Central memory CD4-positive, alpha-beta T cell (primary cell): Measurements from ENCODE around the gene WDFY4.

ENCODE experiments used
- DNase-seq: peaks from one replicate; pipeline ENCODE4 v3.0.0; 2022

Gene WDFY4

DNA sequence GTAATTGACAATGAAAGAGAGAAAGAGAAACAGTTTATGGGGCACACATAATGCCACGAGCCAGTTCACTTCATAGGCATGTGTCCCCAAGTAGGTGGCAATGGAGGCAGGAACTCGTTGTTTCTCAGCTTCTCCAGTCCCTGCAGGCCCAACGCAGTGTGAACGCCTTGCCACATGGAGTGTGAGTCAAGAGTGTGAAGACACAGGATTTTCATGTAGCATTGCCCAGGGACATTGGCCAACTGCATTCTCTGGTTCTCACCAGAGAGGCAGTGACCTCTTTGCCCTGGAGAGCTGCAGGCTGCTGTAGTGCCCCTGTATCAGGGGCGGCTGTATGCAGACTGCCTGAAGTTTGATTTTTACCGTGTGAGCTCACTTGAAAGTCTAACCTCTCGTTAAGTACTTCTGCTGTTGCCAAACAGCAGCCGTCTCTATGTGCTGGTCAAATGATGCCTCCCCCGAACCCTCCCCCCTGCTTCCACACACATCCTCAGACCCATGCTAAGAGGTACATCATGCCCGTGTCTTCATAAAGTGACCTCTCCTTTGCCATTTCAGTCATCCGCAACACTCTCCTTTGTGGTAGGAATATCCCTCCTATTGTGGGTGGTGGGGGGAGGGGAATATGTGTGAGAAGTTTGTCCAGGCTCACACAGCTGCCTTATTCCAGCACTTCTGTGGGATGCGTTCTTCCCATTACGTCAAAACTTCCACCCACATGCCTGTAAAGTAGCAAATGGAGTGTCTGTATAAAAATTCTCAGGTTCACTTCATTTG, 242.3 kb downstream of the WDFY4 start:
- no peak for DNase-seq

DNA sequence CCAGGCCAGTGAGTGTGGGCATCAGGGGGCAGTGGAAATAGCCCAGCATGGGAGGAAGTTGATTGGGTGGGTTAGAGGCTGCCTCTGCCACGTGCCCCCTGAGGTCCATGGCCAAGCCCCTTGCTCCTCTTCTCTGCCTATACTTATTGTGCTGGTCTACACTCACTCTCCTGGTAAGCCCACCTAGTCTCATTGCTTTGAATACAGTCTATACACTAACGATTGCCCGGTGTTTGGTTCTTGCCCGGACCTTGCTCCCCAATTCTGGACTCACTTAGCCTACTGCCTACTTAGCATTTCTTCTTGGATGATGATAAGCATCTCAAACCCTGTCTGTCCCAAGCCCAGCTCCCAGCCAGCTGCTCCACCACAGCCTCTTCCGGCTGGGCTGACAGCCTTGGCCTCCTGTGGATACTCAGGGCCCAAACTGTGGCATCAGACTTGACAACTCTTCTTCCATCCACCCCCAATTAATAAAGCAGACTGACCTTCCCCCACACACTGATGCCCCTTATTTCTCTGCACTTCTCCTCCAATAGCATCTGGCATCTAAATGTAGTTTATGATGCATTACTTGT, 244.8 kb downstream of the WDFY4 start:
- DNase-seq = no peak

DNA sequence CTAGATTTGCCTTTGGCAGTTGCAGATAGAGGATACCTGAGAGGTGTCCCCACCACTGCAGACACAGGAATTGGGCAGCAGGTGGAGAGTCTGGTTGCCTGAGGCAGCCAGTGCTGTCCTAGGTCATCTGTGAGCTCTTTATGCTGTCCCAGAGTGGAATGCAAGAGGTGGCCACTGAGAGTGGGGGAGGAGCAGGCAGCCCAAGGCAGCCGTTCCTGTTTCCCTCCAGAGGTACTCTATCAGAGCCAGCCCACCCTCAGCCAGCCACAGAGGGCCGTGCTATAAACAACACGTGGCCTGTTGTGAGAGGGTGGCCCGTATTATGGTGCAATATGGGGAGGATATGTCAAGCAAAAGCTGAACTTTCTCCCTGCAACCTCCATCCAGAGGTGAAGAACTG, 246.5 kb downstream of the WDFY4 start:
- DNase-seq = no peak

DNA sequence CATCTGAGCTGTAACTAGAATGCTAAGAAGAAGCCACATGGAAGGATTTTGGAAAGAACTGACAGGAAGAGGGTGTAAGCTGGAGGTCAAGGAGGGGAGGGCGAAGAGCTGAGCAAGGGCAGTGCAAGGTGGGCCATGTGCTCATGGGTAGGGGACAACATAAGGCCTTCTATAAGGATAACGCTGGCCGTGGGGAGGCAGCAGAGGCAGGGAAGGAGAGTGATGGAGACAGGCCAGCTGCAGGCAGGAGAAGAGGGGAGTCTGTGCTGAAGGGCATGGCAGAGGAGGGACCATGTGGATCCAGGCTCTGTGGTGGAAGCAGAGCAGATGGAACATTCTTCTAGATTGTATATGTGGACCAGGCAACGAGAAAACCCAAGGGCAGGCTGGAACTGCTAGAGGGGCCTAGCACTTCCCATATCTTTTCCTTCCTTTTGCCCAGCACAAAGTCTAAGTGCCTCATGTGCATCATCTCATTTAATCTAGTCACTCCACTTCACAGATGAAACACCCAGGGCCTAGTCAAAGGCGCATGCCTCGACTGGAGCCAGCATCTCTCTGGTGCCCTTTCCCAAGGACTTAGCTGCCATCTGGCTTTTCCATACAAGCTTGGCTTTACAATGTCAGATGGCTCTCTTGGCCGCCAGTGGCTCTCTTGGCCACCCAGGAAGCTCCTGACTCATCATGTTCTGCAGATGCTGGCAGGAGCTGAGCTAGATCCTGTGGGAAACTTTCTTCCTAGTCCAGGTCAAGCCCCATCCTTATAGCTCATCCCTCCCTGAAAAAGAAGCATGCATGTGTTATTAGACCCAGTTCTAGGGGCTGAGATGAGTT, 248.4 kb downstream of the WDFY4 start:
- DNase-seq = no peak

DNA sequence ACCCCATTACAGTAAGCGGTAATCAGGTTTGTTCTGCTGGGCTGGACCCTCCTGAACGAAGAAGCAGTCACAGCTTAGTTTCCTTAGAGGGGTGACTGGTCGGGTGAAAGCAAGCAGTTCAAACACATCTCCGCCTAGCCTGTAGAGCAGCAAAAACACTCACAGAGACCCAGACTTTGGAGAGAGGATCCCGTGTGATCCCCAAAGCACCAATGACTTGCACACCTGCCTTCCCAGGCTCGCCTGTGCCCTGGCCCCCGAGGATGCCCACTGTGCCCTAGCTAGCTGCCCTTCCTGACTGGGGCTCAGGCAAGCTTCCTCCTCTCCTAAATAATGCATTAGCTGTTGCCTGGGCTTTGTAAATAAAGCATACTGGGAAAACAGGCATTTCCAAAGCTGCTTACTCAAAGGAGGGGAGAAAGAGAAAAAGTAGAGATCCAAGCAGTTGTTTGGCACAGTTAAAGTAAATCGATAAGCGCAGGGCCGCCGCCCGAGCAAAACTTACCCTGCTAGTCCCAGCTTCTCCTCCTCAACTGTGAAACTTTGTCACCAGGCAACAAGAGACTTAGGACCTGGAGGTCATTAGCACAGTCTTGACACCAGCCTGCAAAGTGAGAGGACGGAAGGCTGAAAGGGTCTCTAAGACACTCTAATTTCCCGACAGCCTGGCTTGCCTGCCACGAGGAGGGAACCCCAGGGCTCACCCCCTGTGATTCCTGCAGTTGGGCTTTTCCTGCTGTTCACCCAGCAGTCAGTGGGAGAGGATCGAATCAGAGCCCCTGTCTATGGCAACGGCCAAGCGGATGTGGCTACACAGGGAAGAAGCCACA, 250.2 kb downstream of the WDFY4 start:
- DNase-seq = no peak

DNA sequence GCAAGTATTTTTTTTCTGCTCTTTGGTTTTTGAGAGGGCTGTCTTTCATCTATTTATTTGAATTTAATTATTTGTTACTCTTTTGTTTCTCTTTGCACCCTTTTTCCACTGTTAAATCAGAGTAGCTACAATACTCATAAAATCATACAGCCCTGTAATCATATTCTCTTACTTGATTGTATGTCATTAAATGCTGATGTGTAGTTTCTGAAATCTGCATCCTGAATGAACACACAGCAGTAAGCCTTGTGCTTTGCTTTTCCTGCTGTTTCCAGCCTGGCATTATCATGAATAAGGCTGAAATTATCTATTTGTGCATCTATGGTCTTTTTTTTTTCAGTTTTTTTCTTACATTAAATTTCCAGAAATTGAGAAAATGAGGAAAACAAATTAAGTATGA, 250.9 kb downstream of the WDFY4 start:
- DNase-seq = no peak

DNA sequence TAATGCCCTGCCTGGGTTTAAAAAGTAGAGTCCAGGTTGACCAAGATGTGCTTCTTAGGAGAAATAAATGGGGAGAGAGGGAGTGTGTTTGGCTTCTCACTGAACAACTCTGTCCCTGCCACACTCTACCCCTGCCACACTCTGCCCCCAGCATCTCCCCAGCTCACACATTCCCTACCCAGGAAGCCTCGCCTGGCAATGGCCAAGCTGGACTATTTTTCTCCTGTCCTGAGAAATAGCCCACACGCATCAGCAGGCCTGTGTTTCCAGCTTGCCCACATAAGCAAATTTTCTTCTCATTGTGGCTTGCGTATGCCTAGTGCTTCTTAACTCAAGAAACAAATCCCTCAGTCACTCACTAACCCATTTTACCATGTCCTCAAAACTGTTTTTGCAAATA, 253.1 kb downstream of the WDFY4 start:
- DNase-seq = no peak

DNA sequence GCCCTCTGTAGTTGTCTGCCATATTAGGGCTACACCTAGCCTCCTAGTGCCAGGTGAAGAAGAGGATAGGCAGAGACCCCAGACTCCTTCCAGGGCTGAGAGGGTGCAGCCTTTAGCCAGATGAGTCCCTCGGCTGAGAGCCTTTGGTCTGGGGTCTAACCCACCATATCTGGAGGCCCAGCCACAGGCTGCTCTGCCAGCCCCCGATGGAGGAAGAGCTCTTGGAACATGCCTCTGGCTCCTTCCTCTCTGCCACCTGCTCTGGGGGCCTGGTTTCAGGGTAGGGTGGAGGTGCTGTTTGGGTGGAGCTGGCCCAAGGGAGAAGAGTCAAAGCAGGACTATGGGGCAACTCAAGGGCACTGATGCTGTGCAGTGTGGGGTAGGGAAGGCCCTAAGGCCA, 253.6 kb downstream of the WDFY4 start:
- DNase-seq = no peak

DNA sequence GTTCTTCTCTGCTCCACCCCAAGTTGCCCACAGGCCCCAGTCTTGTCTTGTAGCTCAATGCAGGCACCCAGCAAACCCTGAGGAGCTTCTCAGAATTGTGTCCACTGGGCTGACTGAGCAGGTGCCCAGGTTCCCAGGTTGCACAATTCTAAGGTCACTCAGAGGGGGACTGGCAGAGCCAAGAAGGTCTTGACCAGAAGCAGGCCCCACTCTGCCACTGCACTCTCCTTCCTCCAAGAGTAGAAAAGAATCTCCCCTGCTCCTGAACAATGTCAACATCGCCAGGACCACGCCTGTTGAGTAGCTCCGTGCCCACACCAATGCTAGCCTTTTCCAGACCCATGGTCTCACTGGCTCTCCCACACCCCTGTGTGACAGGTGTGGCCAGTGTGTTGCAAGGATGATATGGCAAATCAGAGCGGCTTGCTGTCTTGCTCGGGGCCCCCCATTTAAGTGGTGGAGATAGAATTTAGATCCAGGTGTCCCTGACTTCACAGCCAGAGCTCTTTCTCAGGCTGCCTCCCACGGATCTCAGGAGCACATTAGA, 254.4 kb downstream of the WDFY4 start:
- no peak for DNase-seq

DNA sequence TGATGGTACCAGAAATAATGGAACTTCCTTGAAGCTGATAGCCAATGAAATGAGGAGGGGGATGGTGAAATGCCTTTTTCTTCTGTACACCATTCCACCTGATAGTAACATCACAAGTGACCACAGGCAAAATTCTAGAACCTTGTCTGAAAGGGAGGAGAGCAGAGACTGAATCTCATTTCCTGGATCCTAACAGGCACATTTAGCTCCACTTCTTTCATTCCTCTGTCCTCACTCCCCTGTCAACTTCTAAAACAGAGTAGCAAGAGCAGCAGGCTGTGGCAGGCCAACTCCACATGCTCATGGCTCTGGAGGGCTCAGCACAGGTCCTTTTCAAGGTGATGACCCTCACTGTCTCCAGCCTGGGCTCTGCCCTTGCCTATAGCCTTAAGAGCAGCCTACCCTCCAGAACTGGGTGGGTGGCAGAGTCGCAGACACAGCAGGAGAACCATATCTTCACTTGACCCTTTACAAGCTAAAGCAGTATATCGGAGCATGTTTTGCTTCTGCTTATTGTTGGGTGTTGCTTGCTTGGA, 255.2 kb downstream of the WDFY4 start, which contains the start of gene LRRC18:
TSS of gene LRRC18 (minus strand) at position 51 of the 536 bp plus-strand sequence. CDS start 25,685 bp downstream, outside the sequence.
- no peak for DNase-seq

DNA sequence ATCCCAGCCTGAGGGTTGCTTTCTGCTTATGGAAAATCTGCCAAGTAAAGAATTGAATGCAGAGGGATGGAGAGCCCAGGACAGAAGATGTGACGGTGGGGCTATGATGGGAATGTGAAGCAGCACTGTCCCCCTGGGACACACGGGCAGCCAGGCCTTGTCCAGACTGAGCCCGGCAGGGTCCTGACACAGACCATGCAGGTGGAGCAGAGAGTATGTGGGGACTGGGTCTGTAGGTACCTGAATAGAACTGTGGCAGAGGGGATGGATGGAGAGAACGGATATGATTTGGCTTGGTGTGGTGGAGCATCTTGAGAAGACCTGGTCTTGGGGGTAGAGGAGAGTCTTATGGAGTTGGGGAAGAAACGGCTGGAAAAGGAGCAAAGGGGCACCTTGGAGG, 255.7 kb downstream of the WDFY4 start:
- no peak for DNase-seq

DNA sequence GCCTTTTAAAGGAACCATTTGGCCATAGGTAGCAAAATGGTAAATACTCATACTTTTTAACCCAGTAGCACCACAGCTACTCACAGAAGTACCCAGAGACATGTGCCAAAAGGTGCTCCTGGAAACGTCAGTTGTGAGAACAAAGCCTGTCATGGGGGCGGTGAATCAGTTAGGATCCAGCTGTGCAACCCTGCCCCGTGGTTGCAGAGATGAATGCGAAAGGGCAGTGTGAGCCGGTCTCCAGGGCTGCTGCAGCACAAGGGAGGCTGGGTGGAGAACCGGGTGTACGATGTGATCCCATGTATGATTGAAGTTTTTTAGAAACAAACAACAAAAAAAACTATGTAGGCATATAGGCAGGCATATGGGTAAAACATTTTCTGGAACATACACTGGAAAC, 256.3 kb downstream of the WDFY4 start:
- no peak for DNase-seq

DNA sequence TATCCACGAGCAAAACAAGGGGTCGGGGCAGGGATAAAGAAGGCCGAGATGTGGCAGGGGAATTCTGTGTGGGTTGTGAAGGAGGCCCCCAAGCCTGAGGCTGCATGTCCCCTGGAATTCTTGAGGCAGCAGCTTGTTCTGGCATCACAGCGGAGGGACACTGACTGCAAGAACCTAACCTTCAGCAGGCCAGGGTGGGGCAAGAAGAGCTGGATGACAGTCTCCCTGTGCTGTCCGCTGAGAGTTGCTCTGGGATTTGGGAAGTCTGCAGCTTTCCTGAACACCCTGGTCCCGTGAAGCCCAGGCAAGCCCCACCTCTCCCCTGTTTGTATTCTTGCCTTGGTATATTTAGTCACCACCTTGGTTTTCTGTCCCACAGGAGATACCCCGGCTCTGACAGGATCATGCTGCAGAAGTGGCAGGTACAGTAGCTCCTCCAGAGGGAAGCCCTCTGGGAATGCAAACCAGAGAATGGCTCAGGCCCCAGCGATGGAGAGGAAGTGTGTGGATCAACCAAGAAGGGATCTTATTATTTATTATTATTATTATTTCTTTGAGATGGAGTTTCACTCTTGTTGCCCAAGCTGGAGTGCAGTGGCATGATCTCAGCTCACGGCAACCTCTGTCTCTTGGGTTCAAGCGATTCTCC, 256.9 kb downstream of the WDFY4 start:
- no peak for DNase-seq

DNA sequence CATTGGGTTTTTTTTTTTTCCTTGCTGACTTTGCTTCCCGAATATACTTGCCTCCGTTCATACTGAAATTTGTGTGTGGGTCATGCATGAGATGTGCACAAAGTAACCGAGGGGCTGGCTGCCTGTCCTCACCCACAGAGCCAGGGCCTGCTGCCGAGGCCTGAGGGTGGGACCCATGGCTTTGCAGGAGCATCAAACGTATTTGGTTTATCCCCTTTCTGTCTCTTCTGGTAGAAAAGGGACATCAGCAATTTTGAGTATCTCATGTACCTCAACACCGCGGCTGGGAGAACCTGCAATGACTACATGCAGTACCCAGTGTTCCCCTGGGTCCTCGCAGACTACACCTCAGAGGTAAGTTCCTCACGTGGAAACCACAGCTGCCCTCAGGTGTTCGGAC, 258.4 kb downstream of the WDFY4 start:
- no peak for DNase-seq

DNA sequence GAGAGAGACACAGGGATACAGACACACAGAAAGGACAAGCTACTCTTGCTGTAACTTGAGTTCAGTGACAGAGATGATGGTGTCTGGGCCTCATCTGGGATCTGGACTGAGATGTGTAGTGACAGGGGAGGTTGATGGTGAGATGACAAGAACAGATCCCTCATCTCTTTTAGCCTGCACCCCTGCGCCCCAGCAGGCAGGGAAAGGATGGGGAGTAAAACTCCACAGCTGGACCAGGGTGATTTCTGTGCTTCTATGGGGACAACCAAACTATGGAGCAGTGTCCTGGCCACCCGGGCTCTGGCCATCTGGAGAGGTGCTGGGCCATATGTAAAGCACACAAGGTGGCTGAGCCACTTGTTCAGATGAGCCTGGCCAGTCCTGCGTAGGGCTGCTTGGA, 259.5 kb downstream of the WDFY4 start:
- no peak for DNase-seq

DNA sequence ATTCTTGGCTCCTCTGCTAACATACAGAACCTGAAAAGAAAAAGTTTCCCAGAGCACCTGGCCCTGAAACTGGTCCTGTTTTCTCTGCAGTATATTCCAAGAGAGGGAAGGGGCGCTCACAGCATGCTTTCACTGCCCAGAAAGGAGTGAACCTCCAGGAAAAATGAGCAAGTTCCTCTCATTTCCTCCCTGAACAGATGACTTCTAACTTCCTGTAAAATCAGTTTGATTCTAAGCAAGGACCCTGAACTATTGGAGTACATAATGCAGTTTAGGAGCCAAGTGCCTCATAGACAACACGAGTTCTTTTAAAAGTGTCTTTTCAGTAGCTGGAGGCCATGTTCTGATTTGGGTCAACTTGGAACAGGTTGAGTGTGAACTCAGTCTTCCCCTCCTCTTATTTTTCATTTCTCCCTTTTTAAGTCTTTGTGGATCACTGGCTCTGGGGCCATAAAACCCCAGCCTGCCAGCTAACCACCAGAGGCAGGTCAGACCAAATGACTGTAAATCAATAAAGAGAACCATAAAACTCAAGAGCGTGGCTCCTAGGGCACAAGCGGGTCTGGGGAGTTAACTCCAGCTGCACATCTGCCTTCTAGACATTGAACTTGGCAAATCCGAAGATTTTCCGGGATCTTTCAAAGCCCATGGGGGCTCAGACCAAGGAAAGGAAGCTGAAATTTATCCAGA, 260.9 kb downstream of the WDFY4 start:
- no peak for DNase-seq

DNA sequence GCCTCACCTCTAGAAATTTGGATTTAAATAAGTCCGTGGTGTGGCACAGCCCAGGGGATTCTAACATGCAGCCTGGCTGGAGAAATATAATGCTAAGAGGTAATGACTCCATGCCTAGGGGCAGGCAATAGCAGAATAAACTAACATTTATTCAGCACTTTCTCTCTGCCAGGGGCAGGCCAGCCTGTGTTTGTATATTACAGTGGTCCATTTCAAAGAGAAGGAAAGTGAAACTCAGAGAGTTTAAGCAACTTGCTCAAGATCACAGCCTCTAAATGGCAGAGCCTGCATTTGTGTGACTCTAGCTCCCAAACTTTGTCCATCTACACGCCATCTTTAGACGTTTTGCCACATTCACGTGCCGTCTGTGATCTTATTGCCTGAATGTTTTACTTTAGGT, 261.7 kb downstream of the WDFY4 start:
- DNase-seq = no peak

DNA sequence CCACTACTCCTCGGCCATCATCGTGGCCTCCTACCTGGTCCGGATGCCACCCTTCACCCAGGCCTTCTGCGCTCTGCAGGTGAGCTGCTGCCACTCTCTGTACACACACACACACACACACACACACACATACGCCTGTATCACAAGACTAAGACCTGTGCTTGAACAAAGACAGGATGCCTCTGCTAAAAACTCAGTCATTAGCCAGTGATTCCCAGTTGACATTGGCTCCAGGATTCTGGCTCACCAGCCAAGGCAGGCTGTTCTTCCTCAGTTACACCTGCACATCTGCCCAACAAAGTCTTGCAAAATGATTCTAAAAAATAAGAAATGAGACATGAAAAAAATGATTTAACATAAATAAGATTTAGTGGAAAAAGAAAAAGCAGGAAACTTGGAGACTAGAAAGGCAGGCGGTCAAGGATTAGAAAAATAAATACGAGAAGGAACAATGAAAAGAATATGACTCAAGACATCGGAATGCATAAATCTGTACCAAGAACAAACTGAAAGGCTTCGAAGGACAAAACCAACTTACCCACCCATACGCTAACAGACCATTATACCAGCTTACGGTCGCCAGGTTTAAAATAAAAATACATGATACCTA, 262.3 kb downstream of the WDFY4 start:
- no peak for DNase-seq

DNA sequence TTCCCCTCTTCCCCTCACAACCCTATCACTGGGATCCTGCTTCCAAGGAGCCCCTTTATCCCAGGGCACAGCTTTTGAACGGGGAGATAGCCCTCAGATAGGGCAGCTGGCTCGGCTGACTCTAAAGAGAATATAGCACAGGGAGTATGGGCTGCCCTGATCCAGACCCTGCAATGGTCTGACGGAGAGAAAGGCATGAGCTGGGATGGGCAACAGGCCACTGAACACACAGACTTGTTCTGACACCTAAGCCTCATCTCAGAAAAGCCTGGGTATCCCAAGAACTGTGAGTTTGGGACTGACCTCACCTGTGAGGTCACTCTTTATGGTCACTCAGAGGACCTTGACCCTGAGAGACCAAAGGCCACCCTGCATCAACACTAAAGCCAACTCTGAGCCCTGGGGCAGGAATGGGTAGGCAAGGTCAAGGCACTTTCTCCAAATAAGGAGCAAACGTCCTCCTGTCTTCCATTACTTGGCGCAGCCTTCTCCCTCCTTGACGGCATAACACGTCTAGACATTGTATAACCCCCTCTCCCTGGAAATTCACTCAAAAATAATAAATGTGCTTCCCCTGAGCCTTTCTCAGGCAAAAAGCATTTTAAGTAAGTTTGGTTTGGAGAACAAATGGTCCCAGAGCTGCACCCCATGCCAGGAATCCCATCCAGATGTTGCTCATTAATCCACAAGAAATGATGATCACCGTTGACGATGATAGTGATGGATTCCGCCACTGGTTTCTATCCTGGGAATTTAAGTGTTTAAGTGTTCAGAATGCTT, 263.2 kb downstream of the WDFY4 start:
- DNase-seq = no peak
